ENCODE results near the gene PRKCB.

PRKCB gene

GRCh38 chr16:24178496-24178895 is 342.7 kb downstream of the PRKCB start:
- H3K4me3 ChIP-seq (ENCODE audit: low read depth, low read length) = no peak overlapping the region
- no peak for DNase-seq (ENCODE audit: low read depth)
- TF ChIP-seq CTCF (IDR thresholded peaks at IDR 0.05; ENCODE audit: low read depth, low read length, missing control alignments) = no peak

- H3K4me3 ChIP-seq (ENCODE audit: low read depth, low read length) = no peak overlapping the region
- no peak for DNase-seq (ENCODE audit: low read depth)
- no peak for TF ChIP-seq CTCF (IDR thresholded peaks at IDR 0.05; ENCODE audit: low read depth, low read length, missing control alignments)
Measured at GRCh38 chr16:24180451-24180850, 344.7 kb downstream of the PRKCB start.

- H3K4me3 ChIP-seq (ENCODE audit: low read depth, low read length) = no peak overlapping the region
- no peak for TF ChIP-seq CTCF (IDR thresholded peaks at IDR 0.05; ENCODE audit: low read depth, low read length, missing control alignments)
- DNase-seq (ENCODE audit: low read depth) = no peak
Measured at GRCh38 chr16:24188021-24188542, 352.3 kb downstream of the PRKCB start.

GRCh38 chr16:24188751-24189318 is 353.1 kb downstream of the PRKCB start:
- no peak for TF ChIP-seq CTCF (IDR thresholded peaks at IDR 0.05; ENCODE audit: low read depth, low read length, missing control alignments)
- DNase-seq (ENCODE audit: low read depth) = no peak
- H3K4me3 ChIP-seq (ENCODE audit: low read depth, low read length) = no peak overlapping the region

GRCh38 chr16:24189941-24190340 is 354.2 kb downstream of the PRKCB start:
- DNase-seq (ENCODE audit: low read depth) = no peak
- H3K4me3 ChIP-seq (ENCODE audit: low read depth, low read length) = no peak overlapping the region
- no peak for TF ChIP-seq CTCF (IDR thresholded peaks at IDR 0.05; ENCODE audit: low read depth, low read length, missing control alignments)

- no peak for TF ChIP-seq CTCF (IDR thresholded peaks at IDR 0.05; ENCODE audit: low read depth, low read length, missing control alignments)
- DNase-seq (ENCODE audit: low read depth) = no peak
- H3K4me3 ChIP-seq (ENCODE audit: low read depth, low read length) = no peak overlapping the region
Measured at GRCh38 chr16:24191876-24192402, 356.2 kb downstream of the PRKCB start.

GRCh38 chr16:24195221-24195620 is 359.4 kb downstream of the PRKCB start:
- no peak for TF ChIP-seq CTCF (IDR thresholded peaks at IDR 0.05; ENCODE audit: low read depth, low read length, missing control alignments)
- no peak for DNase-seq (ENCODE audit: low read depth)
- H3K4me3 ChIP-seq (ENCODE audit: low read depth, low read length) = no peak overlapping the region

Measured in GM12864 (cell line).